RWPE2 (cell line): Measurements from ENCODE around the gene ELOVL7.

ENCODE experiments used
- ATAC-seq: fragments of 200-7000 bp; cut with Tn5 transposase; 3 replicates; pipeline ENCODE4 v1.9.1; 2021; ENCODE audit warnings: low read depth
- DNase-seq: peaks from one replicate; pipeline ENCODE4 v3.0.0-alpha.2; 2020; ENCODE audit warnings: low spot score
- H3K27ac ChIP-seq: fragments of 450-650 bp; 2 replicates; pipeline ENCODE4 v1.5.1; 2017; ENCODE audit warnings: mild to moderate bottlenecking; ENCODE audit not compliant: poor library complexity, severe bottlenecking
- H3K27me3 ChIP-seq: fragments of 250-450 bp; sonication (Bioruptor Pico); 2 replicates; pipeline ENCODE4 v1.5.1; 2021; ENCODE audit warnings: mild to moderate bottlenecking, moderate library complexity; ENCODE audit not compliant: insufficient read depth, poor library complexity, severe bottlenecking
- H3K36me3 ChIP-seq: fragments of 250-450 bp; sonication (Bioruptor Pico); 2 replicates; pipeline ENCODE4 v1.5.1; 2020; ENCODE audit warnings: low read depth, mild to moderate bottlenecking, moderate library complexity
- H3K4me1 ChIP-seq: fragments of 250-450 bp; sonication (Bioruptor Pico); 2 replicates; pipeline ENCODE4 v1.5.1; 2021; ENCODE audit warnings: mild to moderate bottlenecking, moderate library complexity; ENCODE audit not compliant: insufficient read depth, poor library complexity, severe bottlenecking
- H3K4me3 ChIP-seq: fragments of 250-450 bp; sonication (Bioruptor Pico); 2 replicates; pipeline ENCODE4 v1.5.1; 2021; ENCODE audit warnings: mild to moderate bottlenecking, moderate library complexity; ENCODE audit not compliant: severe bottlenecking
- H3K9me3 ChIP-seq: fragments of 250-450 bp; sonication (Bioruptor Pico); 2 replicates; pipeline ENCODE4 v1.5.1; 2021; ENCODE audit warnings: mild to moderate bottlenecking, moderate library complexity; ENCODE audit not compliant: severe bottlenecking
- CTCF ChIP-seq: fragments of 450-650 bp; IDR thresholded peaks from one replicate; pipeline ENCODE4 v1.5.1; 2017; ENCODE audit warnings: mild to moderate bottlenecking, moderate library complexity; ENCODE audit not compliant: poor library complexity, severe bottlenecking

Gene ELOVL7

DNA sequence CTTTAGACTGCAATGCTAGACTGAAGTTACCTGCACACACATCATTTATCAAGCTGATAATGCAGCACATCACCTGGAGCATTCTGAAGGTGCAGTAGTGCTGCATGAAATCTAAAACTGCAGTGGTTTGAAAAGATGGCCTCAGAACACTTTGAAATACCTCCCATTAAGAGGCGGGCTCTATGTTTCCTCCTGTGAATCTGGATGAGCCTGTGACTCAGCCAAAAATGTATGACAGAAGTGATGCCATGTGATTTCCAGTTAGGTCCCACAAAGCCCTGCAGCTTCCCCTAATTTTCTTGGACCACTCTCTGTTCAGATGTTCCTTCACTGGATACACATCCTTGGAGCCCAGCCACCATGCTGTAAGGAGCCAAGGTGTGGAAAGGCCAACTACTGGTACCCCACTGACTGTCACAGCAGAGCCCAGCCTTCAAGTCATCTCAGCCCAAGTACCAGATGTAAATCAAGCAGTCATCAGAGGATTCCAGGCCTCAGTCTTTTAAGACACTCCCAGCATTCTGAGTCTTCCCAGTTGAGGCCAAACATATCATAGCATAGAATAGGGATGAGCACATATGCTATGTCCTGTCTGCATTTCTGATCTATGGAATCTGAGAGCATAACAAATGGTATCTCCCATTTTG is 116.9 kb downstream of the ELOVL7 start:
- no peaks in the 10 kb centered on the region for H3K27me3 ChIP-seq
- no peak for TF ChIP-seq CTCF

DNA sequence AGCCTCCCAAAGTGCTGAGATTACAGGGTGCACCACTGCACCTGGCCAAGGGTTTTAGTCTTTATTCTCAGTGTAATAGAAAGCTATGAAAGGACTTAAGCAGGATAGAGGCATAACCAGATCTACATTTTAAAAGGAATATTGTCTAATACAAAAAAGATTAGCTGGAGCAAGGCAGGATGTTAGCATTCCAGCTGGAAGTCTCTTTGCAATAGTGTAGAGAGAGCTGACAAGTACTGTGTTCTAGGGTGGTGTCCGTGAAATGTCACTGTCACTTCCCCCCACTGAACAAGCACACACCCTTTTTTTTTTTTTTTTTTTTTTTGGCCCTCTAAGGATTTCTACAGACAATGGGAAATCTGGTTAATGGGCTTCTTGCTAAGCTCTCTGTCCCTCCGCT is 119.9 kb downstream of the ELOVL7 start:
- H3K4me1 ChIP-seq, result no peaks in the 10 kb centered on the region
- no peak for TF ChIP-seq CTCF
- no peak for ATAC-seq

More for the DNA sequence above, 116.9 kb downstream of the ELOVL7 start:
- no peak overlapping the region for H3K4me3 ChIP-seq
- H3K36me3 ChIP-seq, result no peaks in the 10 kb centered on the region
- H3K9me3 ChIP-seq, result no peaks in the 10 kb centered on the region
- H3K4me1 ChIP-seq, result no peaks in the 10 kb centered on the region
- 0 out of 3 replicates have a peak, but pooled peaks have one; percentile 31 for ATAC-seq
- no peak for DNase-seq
- no peak overlapping the region for H3K27ac ChIP-seq

DNA sequence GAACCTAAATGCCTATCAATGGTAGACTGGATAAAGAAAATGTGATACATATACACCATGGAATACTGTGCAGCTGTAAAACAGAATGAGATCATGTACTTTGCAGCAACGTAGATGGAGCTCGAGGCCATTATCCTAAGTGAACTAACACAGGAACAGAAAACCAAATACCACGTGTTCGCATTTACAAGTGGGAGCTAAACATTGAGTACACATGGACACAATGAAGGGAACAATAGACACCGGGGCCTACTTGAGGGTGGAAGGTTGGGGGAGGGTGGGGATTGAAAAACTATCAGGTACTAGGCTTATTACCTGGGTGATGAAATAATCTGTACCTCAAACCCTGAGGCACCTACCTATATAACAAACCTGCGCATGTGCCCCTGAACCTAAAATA is 121.7 kb downstream of the ELOVL7 start:
- H3K4me3 ChIP-seq, result no peak overlapping the region
- no peak overlapping the region for H3K27ac ChIP-seq
- ATAC-seq (no peak), DNase-seq (no peak)
- peaks cover 11% of the 10 kb centered on the region for H3K4me1 ChIP-seq
- H3K9me3 ChIP-seq, result no peaks in the 10 kb centered on the region
- no peak for TF ChIP-seq CTCF
- no peaks in the 10 kb centered on the region for H3K27me3 ChIP-seq
- H3K36me3 ChIP-seq, result no peaks in the 10 kb centered on the region

More for the DNA sequence above, 119.9 kb downstream of the ELOVL7 start:
- Histone ChIP-seq H3K4me3 (no peak overlapping the region), H3K9me3 (no peaks in the 10 kb centered on the region), H3K36me3 (no peaks in the 10 kb centered on the region), H3K27me3 (no peaks in the 10 kb centered on the region), H3K27ac (no peak overlapping the region)
- no peak for DNase-seq

- no peak for DNase-seq
These were observed 124.7 kb downstream of the ELOVL7 start for GRCh38 chr5:60719329-60719728.

More at GRCh38 chr5:60719329-60719728, 124.7 kb downstream of the ELOVL7 start:
- H3K36me3 ChIP-seq, result no peaks in the 10 kb centered on the region
- H3K27me3 ChIP-seq, result no peaks in the 10 kb centered on the region
- H3K9me3 ChIP-seq, result no peaks in the 10 kb centered on the region
- no peak for TF ChIP-seq CTCF
- H3K4me1 ChIP-seq, result peaks cover 13% of the 10 kb centered on the region
- H3K4me3 ChIP-seq, result no peak overlapping the region
- no peak for ATAC-seq
- no peak overlapping the region for H3K27ac ChIP-seq
